Subcutaneous adipose tissue (tissue), 4 donors: ENCODE results near the gene ELFN1. TPM values are rescaled to one million over a fixed set of nuclear protein-coding genes. Genes with fewer than 3 reads are reported as not detected.

Experiments used
- CTCF ChIP-seq: fragments of 450-650 bp; IDR thresholded peaks from one replicate; pipeline ENCODE4 v1.5.1; 2016; ENCODE audit warnings: low read depth, mild to moderate bottlenecking, control low read depth, antibody characterized with exemption, moderate library complexity
- total RNA-seq, 4 donors: library from RNA; depleted of rRNA; stranded (reverse); fragments of >200 nt; gene quantifications; one replicate each; pipeline ENCODE4 v1.1.0, GENCODE V29; 2016

The ELFN1 gene
- total RNA-seq, 4 donors from 2014 or later: 0.51 to 3.6 (median 0.85) TPM

GRCh38 chr7:1675036-1675671, 5.1 kb downstream of the ELFN1 start:
- no peak for TF ChIP-seq CTCF

GRCh38 chr7:1675673-1676549, 5.8 kb downstream of the ELFN1 start:
- TF ChIP-seq CTCF: no peak

- TF ChIP-seq CTCF: no peak
Measured at GRCh38 chr7:1676550-1677078, 6.5 kb downstream of the ELFN1 start.

- no peak for TF ChIP-seq CTCF
Measured at GRCh38 chr7:1677206-1678080, 7.4 kb downstream of the ELFN1 start.

- no peak for TF ChIP-seq CTCF
Measured at GRCh38 chr7:1678081-1678543, 8.0 kb downstream of the ELFN1 start.

GRCh38 chr7:1678571-1679325, 8.7 kb downstream of the ELFN1 start:
- TF ChIP-seq CTCF: no peak
